Measurements from ENCODE around the gene ZBTB7C. TPM values are rescaled to one million over a fixed set of nuclear protein-coding genes. Genes with fewer than 3 reads are reported as not detected.

ZBTB7C gene
- total and polyA plus RNA-seq, 10 of the 15 experiments (the other 5 are each of a cell fraction or from before 2014, with no cell fraction given) = under 0.01 to 0.08 (median 0.01) TPM; not detected in 7

DNA sequence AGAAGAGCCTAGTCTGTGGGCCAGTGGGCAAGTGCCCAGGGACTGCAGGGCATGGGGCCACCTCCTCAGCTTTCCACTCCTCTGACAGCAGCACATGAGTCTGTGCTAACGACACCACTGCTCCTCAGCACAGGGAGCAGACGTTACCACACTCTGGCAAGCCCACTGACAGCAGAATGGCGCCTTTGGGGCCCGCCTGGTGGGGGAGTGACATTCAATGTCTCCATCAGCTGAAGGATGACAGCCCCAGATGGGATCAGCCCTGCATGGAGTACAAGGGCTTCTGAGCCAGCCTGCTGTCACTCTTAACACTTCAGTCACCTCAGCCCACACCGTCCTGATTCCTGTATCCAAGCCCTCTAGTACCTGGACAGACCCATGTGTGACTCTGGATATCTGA, 329.3 kb downstream of the ZBTB7C start (continued):
- TF ChIP-seq ATF2 (IDR thresholded peaks at IDR 0.05; ENCODE audit: low read length) = no peak
- TF ChIP-seq CBX3 (IDR thresholded peaks at IDR 0.05; ENCODE audit: borderline replicate concordance, low read depth) = no peak

- in situ Hi-C loops (cut with MboI) (no loop called here), intact Hi-C loops (cut with micrococcal nuclease; ENCODE audit: unreplicated experiment) (no loop called here)
- Histone ChIP-seq H2AFZ (ENCODE audit: control insufficient read depth, low read depth, low read length) (no peak overlapping the region), H4K20me1 (ENCODE audit: control insufficient read depth, insufficient read depth) (no peaks in the 10 kb centered on the region), H3K79me2 (ENCODE audit: control insufficient read depth, insufficient read depth, low read length) (no peaks in the 10 kb centered on the region), H3K27ac (ENCODE audit: control insufficient read depth, insufficient read depth) (no peak overlapping the region), H3K36me3 (ENCODE audit: control insufficient read depth in 2 of 2, insufficient read depth in 2 of 2, low read length in 1 of 2) (no peaks in the 10 kb centered on the region), H3K9ac (ENCODE audit: control insufficient read depth, insufficient read depth, low read length) (no peak overlapping the region), H3K4me1 (ENCODE audit: control insufficient read depth, insufficient read depth, low read length) (no peaks in the 10 kb centered on the region), H3K4me2 (ENCODE audit: control insufficient read depth, insufficient read depth) (no peak overlapping the region), H3K27me3 (replicated peaks in 1 of 2; ENCODE audit: control insufficient read depth in 2 of 2, insufficient read depth in 2 of 2, low read length in 1 of 2) (peaks cover 3% of the 10 kb centered on the region in 2 experiments), H3K4me3 (no peak overlapping the region), H3K9me3 (replicated peaks; ENCODE audit: control insufficient read depth, insufficient read depth, low read length) (no peaks in the 10 kb centered on the region)
- POLR2A ChIA-PET = no interaction called here
- SMC1A ChIA-PET (ENCODE audit: uncharacterized antibody, unreplicated experiment) = no interaction called here
- DNase-seq (ENCODE audit: low read depth, low spot score) (no peak), ATAC-seq (no peak), FAIRE-seq (no peak)
- TF ChIP-seq ESRRA (IDR thresholded peaks at IDR 0.05; ENCODE audit: low read length) = no peak
- no peak for TF ChIP-seq RELA (IDR thresholded peaks at IDR 0.05; ENCODE audit: borderline replicate concordance, partially characterized antibody)
- TF ChIP-seq, protein P1, sequence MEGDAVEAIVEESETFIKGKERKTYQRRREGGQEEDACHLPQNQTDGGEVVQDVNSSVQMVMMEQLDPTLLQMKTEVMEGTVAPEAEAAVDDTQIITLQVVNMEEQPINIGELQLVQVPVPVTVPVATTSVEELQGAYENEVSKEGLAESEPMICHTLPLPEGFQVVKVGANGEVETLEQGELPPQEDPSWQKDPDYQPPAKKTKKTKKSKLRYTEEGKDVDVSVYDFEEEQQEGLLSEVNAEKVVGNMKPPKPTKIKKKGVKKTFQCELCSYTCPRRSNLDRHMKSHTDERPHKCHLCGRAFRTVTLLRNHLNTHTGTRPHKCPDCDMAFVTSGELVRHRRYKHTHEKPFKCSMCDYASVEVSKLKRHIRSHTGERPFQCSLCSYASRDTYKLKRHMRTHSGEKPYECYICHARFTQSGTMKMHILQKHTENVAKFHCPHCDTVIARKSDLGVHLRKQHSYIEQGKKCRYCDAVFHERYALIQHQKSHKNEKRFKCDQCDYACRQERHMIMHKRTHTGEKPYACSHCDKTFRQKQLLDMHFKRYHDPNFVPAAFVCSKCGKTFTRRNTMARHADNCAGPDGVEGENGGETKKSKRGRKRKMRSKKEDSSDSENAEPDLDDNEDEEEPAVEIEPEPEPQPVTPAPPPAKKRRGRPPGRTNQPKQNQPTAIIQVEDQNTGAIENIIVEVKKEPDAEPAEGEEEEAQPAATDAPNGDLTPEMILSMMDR (IDR thresholded peaks at IDR 0.05 in 2 of 3, conservative IDR thresholded peaks at IDR 0.05 in 1 of 3; ENCODE audit: control insufficient read depth in 2 of 3, extremely low read depth in 1 of 3, insufficient read depth in 1 of 3, low read depth in 3 of 3, low read length in 3 of 3) = no peak
- no peak for TF ChIP-seq CBX3 (IDR thresholded peaks at IDR 0.05; ENCODE audit: borderline replicate concordance, low read depth)
- TF ChIP-seq ASH2L (IDR thresholded peaks at IDR 0.05; ENCODE audit: borderline replicate concordance, low read depth) = no peak
- no peak for TF ChIP-seq IRF3 (IDR thresholded peaks at IDR 0.05)
- TF ChIP-seq MTA2 (IDR thresholded peaks at IDR 0.05; ENCODE audit: low read depth) = no peak
- no peak for TF ChIP-seq NFXL1 (IDR thresholded peaks at IDR 0.05; ENCODE audit: borderline replicate concordance)
- no peak for TF ChIP-seq STAT1 (conservative IDR thresholded peaks at IDR 0.05)
- no peak for TF ChIP-seq RBBP5 (conservative IDR thresholded peaks at IDR 0.05)
- no peak for TF ChIP-seq PML (IDR thresholded peaks at IDR 0.05; ENCODE audit: low read length)
- no peak for TF ChIP-seq PBX3 (IDR thresholded peaks at IDR 0.05; ENCODE audit: insufficient replicate concordance, low read depth, low read length)
- TF ChIP-seq CEBPB (IDR thresholded peaks at IDR 0.05; ENCODE audit: borderline replicate concordance in 1 of 2, low read depth in 2 of 2, low read length in 2 of 2) = no peak
- TF ChIP-seq TCF3 (IDR thresholded peaks at IDR 0.05; ENCODE audit: borderline replicate concordance, insufficient read depth, low read depth, low read length) = no peak
- TF ChIP-seq GATAD2B (conservative IDR thresholded peaks at IDR 0.05; ENCODE audit: low read depth) = no peak
- TF ChIP-seq ZSCAN29 (IDR thresholded peaks at IDR 0.05) = no peak
- no peak for TF ChIP-seq IRF4 (IDR thresholded peaks at IDR 0.05; ENCODE audit: low read depth, low read length)
- BruUV-seq (replicated peaks) = no TSS peak
- CTCF ChIA-PET = no interaction called here
- RAD21 ChIA-PET (ENCODE audit: unreplicated experiment) = no interaction called here
- WGBS (ENCODE audit: insufficient coverage, insufficient replicate concordance, low lambda C conversion rate, missing lambda C conversion rate) = 16% methylated on average over 4 of the region's 4 CpGs
These were observed 330.7 kb downstream of the ZBTB7C start for GRCh38 chr18:48078448-48078847.

Measured in GM12878 (cell line).